ENCODE measurements around the gene HOXB8.

DNA sequence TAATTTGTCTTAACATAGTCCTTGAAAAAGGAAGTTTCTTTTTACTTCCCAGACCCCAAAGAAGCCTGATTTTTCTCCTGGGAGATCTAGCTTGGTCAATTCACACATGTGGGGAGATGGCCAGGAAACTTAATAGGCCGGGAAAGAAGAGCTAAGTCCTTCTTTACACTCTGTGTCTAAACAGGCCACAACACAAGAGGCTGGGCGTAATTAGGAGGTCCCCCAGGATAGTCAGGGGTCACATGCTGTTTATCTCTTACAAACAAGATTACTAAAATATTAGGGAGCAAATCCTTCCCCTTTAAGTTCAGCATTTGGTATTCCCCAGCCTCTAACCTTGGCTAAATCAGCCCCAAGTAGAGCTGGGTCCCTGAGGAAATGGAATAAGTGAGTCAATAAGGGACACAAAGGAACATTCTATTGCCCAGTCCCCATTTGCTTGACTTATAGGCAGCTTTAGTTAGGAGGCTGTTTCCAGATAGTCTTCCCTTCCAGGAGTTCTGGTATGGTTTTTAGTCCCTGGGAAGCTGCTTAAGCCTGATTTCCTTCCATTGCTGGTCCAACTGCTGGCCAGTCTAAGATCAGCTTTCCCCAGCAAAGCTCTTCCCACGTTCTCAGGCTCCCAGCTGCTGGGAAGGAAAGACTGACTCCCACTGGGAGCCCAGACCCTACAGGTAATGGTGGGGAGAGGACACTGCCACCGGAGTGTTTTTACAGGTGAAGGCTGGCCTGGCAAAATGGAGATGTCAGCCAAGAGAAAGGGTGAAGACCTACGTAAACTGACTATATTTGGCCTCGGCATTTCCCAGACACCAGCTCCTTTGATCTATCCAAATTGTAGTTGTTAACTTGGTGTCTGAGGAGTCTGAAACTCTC lies 25.1 kb upstream of the HOXB8 start:
- TF ChIP-seq, protein P1, sequence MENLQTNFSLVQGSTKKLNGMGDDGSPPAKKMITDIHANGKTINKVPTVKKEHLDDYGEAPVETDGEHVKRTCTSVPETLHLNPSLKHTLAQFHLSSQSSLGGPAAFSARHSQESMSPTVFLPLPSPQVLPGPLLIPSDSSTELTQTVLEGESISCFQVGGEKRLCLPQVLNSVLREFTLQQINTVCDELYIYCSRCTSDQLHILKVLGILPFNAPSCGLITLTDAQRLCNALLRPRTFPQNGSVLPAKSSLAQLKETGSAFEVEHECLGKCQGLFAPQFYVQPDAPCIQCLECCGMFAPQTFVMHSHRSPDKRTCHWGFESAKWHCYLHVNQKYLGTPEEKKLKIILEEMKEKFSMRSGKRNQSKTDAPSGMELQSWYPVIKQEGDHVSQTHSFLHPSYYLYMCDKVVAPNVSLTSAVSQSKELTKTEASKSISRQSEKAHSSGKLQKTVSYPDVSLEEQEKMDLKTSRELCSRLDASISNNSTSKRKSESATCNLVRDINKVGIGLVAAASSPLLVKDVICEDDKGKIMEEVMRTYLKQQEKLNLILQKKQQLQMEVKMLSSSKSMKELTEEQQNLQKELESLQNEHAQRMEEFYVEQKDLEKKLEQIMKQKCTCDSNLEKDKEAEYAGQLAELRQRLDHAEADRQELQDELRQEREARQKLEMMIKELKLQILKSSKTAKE (CRISPR knock-in tag; IDR thresholded peaks at IDR 0.05; ENCODE audit: borderline replicate concordance): no peak
- no peak for TF ChIP-seq YY1 (IDR thresholded peaks at IDR 0.05; ENCODE audit: insufficient read depth, insufficient replicate concordance, low read depth, low read length)

Measured in HepG2 (cell line).